Transverse colon (tissue), 3 donors: ENCODE results near the gene C22orf23.

Experiments used
- POLR2A ChIP-seq: fragments of 450-650 bp; IDR thresholded peaks from one replicate; pipeline ENCODE4 v1.6.1; 2016; ENCODE audit warnings: antibody characterized with exemption, mild to moderate bottlenecking, moderate library complexity
- TF ChIP-seq, protein P1 (sequence below), 5 experiments: fragments of 200-600 bp in 3 of 5; fragments of 450-650 bp in 2 of 5; sonication (generic) in 3 of 5; IDR thresholded peaks; 1 replicate in 2 of 5; 2 replicates in 3 of 5; pipeline ENCODE4 v1.5.1; 2016 to 2017; ENCODE audit warnings: antibody characterized with exemption in 5 of 5, inconsistent platforms in 3 of 5, mild to moderate bottlenecking in 2 of 5, moderate library complexity in 1 of 5

DNA sequence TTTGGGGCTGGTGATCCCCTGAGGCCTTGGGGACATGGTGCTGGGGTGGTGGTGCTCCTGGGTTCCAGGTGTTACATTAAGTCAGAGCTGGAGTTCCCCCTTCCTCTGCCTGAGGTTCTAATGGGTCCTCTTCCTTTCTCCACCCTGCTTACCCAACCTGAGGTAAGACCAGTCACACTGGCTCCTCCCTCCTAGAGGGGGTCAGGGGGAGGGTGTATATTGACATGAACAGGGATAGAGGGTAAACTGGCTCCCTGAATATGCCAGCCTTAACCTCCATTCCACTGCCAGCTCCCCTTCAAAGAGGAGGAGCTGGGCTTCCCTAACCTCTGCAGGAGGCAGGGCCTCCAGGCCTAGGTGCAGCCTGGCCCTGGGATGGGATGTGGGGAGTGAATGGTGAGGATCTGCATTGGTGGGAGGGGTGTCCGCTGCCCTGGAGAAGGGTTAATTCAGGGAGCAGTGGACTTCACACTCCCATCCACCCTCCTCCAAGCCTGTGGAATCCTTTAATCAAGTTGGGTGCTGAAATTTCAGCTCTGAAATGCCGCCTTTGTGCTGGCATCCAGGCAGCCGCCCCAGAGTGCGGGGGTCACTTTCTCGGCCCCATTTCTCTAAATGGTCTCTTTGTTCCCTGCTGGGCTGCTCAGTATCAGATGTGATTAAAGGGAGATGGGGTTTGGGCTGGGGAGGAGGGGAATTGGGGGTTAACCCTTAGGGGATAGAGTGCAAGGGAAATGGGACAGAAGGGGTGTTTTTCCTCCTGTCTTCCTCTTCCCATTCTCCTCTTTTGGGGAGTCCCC is 15.3 kb upstream of the C22orf23 start:
- TF ChIP-seq, protein P1, sequence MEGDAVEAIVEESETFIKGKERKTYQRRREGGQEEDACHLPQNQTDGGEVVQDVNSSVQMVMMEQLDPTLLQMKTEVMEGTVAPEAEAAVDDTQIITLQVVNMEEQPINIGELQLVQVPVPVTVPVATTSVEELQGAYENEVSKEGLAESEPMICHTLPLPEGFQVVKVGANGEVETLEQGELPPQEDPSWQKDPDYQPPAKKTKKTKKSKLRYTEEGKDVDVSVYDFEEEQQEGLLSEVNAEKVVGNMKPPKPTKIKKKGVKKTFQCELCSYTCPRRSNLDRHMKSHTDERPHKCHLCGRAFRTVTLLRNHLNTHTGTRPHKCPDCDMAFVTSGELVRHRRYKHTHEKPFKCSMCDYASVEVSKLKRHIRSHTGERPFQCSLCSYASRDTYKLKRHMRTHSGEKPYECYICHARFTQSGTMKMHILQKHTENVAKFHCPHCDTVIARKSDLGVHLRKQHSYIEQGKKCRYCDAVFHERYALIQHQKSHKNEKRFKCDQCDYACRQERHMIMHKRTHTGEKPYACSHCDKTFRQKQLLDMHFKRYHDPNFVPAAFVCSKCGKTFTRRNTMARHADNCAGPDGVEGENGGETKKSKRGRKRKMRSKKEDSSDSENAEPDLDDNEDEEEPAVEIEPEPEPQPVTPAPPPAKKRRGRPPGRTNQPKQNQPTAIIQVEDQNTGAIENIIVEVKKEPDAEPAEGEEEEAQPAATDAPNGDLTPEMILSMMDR (IDR thresholded peaks at IDR 0.05): no peak
- no peak for TF ChIP-seq POLR2A
